Pancreas (tissue), 10 donors: ENCODE data around the gene AZI2. TPM values are rescaled to one million over a fixed set of nuclear protein-coding genes. Genes with fewer than 3 reads are reported as not detected.

Experiments
- ATAC-seq, 4 donors: fragments of 200-7000 bp; cut with Tn5 transposase; one replicate each; pipeline versions ENCODE4 v1.8.0 to v1.9.1; 2020; ENCODE audit warnings: mild to moderate bottlenecking in 4 of 4, moderate library complexity in 4 of 4
- DNase-seq, 6 donors: peaks; one replicate each; pipeline ENCODE4 v3.0.0-alpha.2; 2020
- FAIRE-seq: peaks from 2 replicates; lab custom pipeline; 2012; peaks lifted over from hg19 to GRCh38; lab: Jason Lieb, UNC
- H3K27ac ChIP-seq, 4 donors: fragments of 200-600 bp; sonication (generic); 1 replicate in 3 of 4; 2 replicates in 1 of 4; pipeline versions ENCODE4 v1.5.0 to v1.8.0; 2020
- H3K27me3 ChIP-seq, 4 donors: fragments of 200-600 bp; one replicate each; pipeline ENCODE4 v1.8.0; 2021
- H3K36me3 ChIP-seq, 3 donors: fragments of 200-600 bp; sonication (generic) in 1 of 3; one replicate each; pipeline versions ENCODE4 v1.5.0 to v1.8.0; 2020 to 2021
- H3K4me1 ChIP-seq, 3 donors: fragments of 200-600 bp; one replicate each; pipeline ENCODE4 v1.8.0; 2021
- H3K4me3 ChIP-seq, 4 donors: fragments of 200-600 bp; sonication (generic) in 2 of 4; one replicate each; pipeline versions ENCODE4 v1.5.0 to v1.8.0; 2020 to 2021
- H3K9me3 ChIP-seq, 4 donors: fragments of 200-600 bp; one replicate each; pipeline ENCODE4 v1.8.0; 2021
- CTCF ChIP-seq, 4 donors: fragments of 200-600 bp; sonication (generic) in 3 of 4; IDR thresholded peaks; one replicate each; pipeline versions ENCODE4 v1.5.0 to v1.8.0; 2021; ENCODE audit warnings: antibody characterized with exemption in 4 of 4
- WGBS, 2 donors: extraction: QIAGEN DNeasy Blood & Tissue Kit; methylation state at CpG; one replicate each; pipeline ENCODE4 v1.1.7; 2013; 5-methylcytosine and 5-hydroxymethylcytosine counted together
- intact Hi-C, 3 donors: fragments of 100-400 bp; cut with DNase I; formaldehyde crosslinking; loops; one replicate each; pipeline versions ENCODE4 v1.11.1 to v1.14.2; 2022
- polyA plus RNA-seq, 2 donors: library from polyadenylated mRNA; stranded (reverse); fragments of 200-250 nt; gene quantifications; one replicate each; pipeline ENCODE4 v1.2.3, GENCODE V29; 2013
- total RNA-seq, 6 donors: library from RNA; stranded (reverse); fragmentation: NEBNext Ultra II Directional in 4 of 6; extraction: Animal tissue kit (Norgen Biotek cat#: 25700) in 4 of 6; gene quantifications; one replicate each; pipeline versions ENCODE4 v1.2.1 to v1.2.4, GENCODE V29; 2021 to 2023
- donor health status: healthy with polysubstance abuse.
- donor health status: DM: no; HTN: no; CAD: no; lungs with moderate emphysema.
- donor health status: DM: no; HTN: no; CAD: no.
- donor health status: control.
- donor health status: control.
- donor health status: Bipolar disorder and iron deficiency.
- donor health status: DM: yes; HTN: yes; CAD: no.
- donor health status: DM: no; HTN: no; CAD: no.
- donor health status: DM: no; HTN: no; CAD: no.
- donor health status: DM: yes; HTN: yes; CAD: no.

AZI2 gene, protein sequence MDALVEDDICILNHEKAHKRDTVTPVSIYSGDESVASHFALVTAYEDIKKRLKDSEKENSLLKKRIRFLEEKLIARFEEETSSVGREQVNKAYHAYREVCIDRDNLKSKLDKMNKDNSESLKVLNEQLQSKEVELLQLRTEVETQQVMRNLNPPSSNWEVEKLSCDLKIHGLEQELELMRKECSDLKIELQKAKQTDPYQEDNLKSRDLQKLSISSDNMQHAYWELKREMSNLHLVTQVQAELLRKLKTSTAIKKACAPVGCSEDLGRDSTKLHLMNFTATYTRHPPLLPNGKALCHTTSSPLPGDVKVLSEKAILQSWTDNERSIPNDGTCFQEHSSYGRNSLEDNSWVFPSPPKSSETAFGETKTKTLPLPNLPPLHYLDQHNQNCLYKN
- total RNA-seq (10 to 100 TPM; 26.6 to 35.9 (median 31.2) TPM), polyA plus RNA-seq (10 to 100 TPM; 13.2 to 21.7 TPM)

DNA sequence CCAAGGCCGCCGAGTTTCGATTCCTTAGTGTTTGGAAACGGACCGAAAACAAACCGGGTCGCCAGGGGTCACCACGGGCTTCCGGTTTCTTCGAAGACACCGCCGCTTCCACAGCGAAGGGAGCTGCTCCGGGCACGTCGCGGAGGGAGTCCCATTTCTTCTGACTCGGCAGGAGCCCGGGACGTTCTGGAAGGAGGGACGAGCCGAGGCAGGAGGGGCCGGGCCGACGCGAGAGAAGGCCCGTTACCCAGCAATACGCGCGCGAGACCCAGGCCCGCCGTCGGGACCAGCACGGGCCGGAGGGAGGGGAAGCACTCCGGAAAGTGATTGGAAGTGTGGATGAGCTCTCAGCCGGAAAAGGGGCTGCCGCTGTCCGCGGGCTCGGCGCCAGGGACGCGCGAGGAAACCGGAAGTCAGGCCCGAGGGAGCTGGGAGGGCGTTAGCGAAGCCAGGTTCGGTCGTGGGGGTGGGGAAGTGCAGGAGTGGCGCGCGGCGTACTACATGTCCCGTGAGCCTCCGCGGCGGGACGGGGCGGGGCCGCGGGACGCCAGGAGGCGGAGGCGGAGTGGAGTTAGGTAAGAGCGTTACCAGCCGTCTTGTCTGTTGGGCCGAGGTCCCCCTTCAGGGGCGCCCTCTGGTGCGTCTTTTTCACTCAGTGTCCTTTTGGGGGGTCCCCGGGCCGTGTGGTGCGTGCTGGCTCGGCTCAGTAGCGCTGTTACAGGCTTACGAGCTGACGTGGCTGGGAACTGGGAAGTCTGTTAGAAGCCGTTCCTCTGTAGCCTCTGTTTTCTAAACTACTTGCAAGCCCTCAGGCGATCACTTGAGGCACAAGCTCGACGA lies at the start of gene AZI2, which contains the start of gene ZCWPW2:
Gene AZI2, minus strand, starts transcription at position 196 of the 840 bp plus-strand sequence. CDS start 8,207 bp downstream, outside the sequence.
Gene ZCWPW2, plus strand, starts transcription at position 93 of the 840 bp plus-strand sequence. CDS start 64,348 bp downstream, outside the sequence.
- Histone ChIP-seq H3K4me1 (peaks cover 8 to 33% (median 19%) of the 10 kb centered on the region in 3 donors), H3K36me3 (no peaks in the 10 kb centered on the region)

DNA sequence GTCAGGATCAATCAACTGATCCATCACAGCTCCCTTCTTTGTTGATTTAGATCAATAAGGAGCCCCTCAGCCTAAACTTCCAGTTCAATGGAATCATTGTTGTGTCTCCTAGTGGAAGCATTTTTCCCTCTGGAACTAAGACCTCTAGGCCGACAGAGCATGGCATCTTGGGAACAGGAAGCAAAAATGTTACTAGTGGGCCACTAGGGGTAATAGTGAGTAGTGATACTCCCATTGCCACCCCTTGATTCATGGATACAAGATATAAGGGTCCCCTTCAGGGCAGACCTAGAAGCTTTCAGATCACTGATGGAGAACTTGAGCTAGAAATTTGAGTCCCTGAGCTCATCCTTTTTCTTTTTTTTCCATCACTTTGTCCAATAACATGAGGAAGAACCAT lies 40.4 kb upstream of the AZI2 start:
- Histone ChIP-seq H3K36me3 (no peaks in the 10 kb centered on the region), H3K4me3 (no peak overlapping the region), H3K27ac (no peak overlapping the region), H3K4me1 (no peaks in the 10 kb centered on the region), H3K9me3 (no peaks in the 10 kb centered on the region), H3K27me3 (no peaks in the 10 kb centered on the region)
- FAIRE-seq = no peak
- no peak for DNase-seq
- WGBS, 2 donors = 74 to 91% methylated on average over 1 of the region's 1 CpG
- no peak for ATAC-seq
- intact Hi-C loops = no loop called here
- TF ChIP-seq CTCF (IDR thresholded peaks at IDR 0.05) = no peak

More for the DNA sequence above, at the start of gene AZI2, which contains the start of gene ZCWPW2:
- TF ChIP-seq CTCF (IDR thresholded peaks at IDR 0.05) = no peak
- Histone ChIP-seq H3K4me3 (peak within 1 kb of the TSS; percentile 58 to 77 (median 61)), H3K9me3 (peaks cover 0 to 4% (median 0%) of the 10 kb centered on the region in 4 donors), H3K27me3 (no peaks in the 10 kb centered on the region), H3K27ac (peak within 1 kb of the TSS; percentile 99 to 100 (median 99))
- peak; percentile 95 to 97 (median 96) for DNase-seq
- 0% methylated on average over 81 to 83 of the region's 83 CpGs for WGBS, 2 donors
- no peak for FAIRE-seq
- intact Hi-C loops = no loop called here
- peak; percentile 95 to 97 (median 96) for ATAC-seq

GRCh38 chr3:28386049-28386448 lies 37.4 kb upstream of the AZI2 start:
- intact Hi-C loops = no loop called here
- no peak for DNase-seq
- no peak for ATAC-seq
- Histone ChIP-seq H3K4me1 (no peaks in the 10 kb centered on the region), H3K27me3 (no peaks in the 10 kb centered on the region), H3K9me3 (no peaks in the 10 kb centered on the region), H3K27ac (no peak overlapping the region), H3K36me3 (no peaks in the 10 kb centered on the region), H3K4me3 (no peak overlapping the region)
- no peak for FAIRE-seq
- 94 to 96% methylated on average over 5 of the region's 5 CpGs for WGBS, 2 donors
- no peak for TF ChIP-seq CTCF (IDR thresholded peaks at IDR 0.05)

DNA sequence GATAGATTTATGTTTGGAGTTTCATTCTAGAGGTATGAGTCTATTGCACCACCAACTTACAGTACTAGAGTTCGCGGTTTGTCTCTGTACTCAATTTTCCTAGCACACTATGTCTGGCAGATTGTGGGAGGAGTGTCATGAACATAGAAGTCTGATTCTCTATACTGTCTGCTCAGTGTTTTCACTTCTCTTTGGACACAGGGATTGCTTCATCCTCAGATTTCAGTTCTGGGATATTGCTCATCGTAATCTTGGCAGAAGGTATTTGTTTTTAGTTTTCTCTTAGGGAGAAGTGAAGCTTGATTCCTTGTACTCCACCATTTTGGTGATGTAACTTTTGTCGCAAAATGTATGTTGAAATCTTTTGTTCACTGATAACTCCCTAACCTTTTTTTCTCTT lies 27.8 kb upstream of the AZI2 start:
- H3K27ac ChIP-seq = peak overlapping the region in 1 of 4 donors; percentile 13
- FAIRE-seq = no peak

More for the DNA sequence above, 27.8 kb upstream of the AZI2 start:
- intact Hi-C loops = no loop called here
- no peak for TF ChIP-seq CTCF (IDR thresholded peaks at IDR 0.05)
- H3K9me3 ChIP-seq = no peaks in the 10 kb centered on the region
- no peak for DNase-seq
- H3K4me1 ChIP-seq = no peaks in the 10 kb centered on the region
- H3K4me3 ChIP-seq = no peak overlapping the region
- ATAC-seq = peak in 3 of 4 donors; percentile 48 to 87 (median 66)
- H3K27me3 ChIP-seq = no peaks in the 10 kb centered on the region
- 86 to 88% methylated on average over 4 of the region's 4 CpGs for WGBS, 2 donors
- H3K36me3 ChIP-seq = no peaks in the 10 kb centered on the region
